Measurements from ENCODE around the gene NTN3. TPM values are rescaled to one million over a fixed set of nuclear protein-coding genes. Genes with fewer than 3 reads are reported as not detected.

The NTN3 gene
- total and polyA plus RNA-seq, 2 of the 4 experiments (the other 2 are of a cell fraction): 0.18 to 0.38 TPM

- TF ChIP-seq, protein P1, sequence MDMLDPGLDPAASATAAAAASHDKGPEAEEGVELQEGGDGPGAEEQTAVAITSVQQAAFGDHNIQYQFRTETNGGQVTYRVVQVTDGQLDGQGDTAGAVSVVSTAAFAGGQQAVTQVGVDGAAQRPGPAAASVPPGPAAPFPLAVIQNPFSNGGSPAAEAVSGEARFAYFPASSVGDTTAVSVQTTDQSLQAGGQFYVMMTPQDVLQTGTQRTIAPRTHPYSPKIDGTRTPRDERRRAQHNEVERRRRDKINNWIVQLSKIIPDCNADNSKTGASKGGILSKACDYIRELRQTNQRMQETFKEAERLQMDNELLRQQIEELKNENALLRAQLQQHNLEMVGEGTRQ (IDR thresholded peaks at IDR 0.05; ENCODE audit: low read depth, low read length): peak; percentile 49
- TF ChIP-seq CHD1 (IDR thresholded peaks at IDR 0.05; ENCODE audit: low read depth, low read length): no peak
These were observed 30.0 kb downstream of the NTN3 start (continued) for GRCh38 chr16:2500918-2501750.

All from IMR-90 (cell line).